Measurements from ENCODE around the gene SNX25. TPM values are rescaled to one million over a fixed set of nuclear protein-coding genes. Genes with fewer than 3 reads are reported as not detected.

SNX25 gene
- total and polyA plus RNA-seq, 2 experiments from 2014 or later, result 6.9 to 25.0 TPM

DNA sequence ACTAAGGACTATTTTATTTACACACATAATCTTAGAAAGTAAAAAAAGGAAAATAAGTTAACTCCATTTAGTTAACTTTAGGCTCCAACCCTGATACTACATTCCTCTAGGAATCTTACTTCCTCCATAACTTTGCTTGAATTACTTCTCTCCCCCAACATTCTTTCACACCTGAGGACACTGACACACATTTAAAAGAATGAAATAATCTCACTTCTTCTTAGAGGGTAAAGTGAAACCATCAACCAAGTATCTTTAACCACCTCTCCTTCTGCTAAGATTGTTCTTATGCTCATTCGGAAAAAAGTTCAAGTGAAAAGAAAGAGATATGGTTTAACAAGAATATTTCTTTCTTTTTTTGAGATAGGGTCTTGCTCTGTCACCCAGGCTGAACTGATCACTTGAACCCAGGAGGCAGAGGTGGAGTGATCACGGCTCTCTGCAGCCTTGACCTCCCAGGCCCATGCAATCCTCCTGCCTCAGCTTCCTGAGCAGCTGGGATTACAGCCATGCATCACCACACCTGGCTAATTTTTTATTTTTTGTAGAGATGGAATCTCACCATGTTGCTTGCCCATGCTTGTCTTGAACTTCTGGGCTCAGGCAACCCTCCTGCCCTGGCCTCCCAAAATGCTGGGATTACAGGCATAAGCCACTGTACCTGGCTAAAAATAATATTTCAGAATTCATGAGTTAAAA, 37.9 kb upstream of the SNX25 start:
- Histone ChIP-seq H3K4me1 (ENCODE audit: insufficient read depth) (peaks cover 16% of the 10 kb centered on the region; the same call in 1 of the 2 replicates), H3K4me2 (no peak overlapping the region), H3K4me3 (no peak overlapping the region), H3K27ac (ENCODE audit: low read depth) (peak overlapping the region; percentile 60; the same call in 1 of the 2 replicates), H3F3A (replicated peaks; ENCODE audit: low read depth) (no peaks in the 10 kb centered on the region), H2AFZ (no peak overlapping the region), H3K27me3 (ENCODE audit: insufficient read depth) (no peaks in the 10 kb centered on the region), H3K9me2 (ENCODE audit: insufficient read depth) (no peaks in the 10 kb centered on the region), H3K36me3 (ENCODE audit: insufficient read depth) (no peaks in the 10 kb centered on the region), H4K20me1 (replicated peaks; ENCODE audit: insufficient read depth) (no peaks in the 10 kb centered on the region), H3K79me2 (replicated peaks; ENCODE audit: insufficient read depth) (no peaks in the 10 kb centered on the region)
- Mint-ChIP-seq H3K27me3 (ENCODE audit: insufficient read depth, low read depth, poor library complexity) (peaks cover 4% of the 10 kb centered on the region), H3K27ac (peak overlapping the region; percentile 43), H3K36me3 (ENCODE audit: low read depth) (peaks cover 17% of the 10 kb centered on the region), H3K9me3 (no peaks in the 10 kb centered on the region), H3K4me1 (peaks cover 12% of the 10 kb centered on the region), H3K4me3 (no peak overlapping the region)
- DNase-seq (ENCODE audit: low spot score) (no peak), ATAC-seq (no peak)
- TF ChIP-seq NANOG (IDR thresholded peaks at IDR 0.05; ENCODE audit: borderline replicate concordance) (no peak), JUNB (IDR thresholded peaks at IDR 0.05; ENCODE audit: unreplicated experiment) (no peak), ZNF331 (CRISPR knock-in tag; IDR thresholded peaks at IDR 0.05; ENCODE audit: low read depth) (no peak), EZH2phosphoT487 (IDR thresholded peaks at IDR 0.05; ENCODE audit: unreplicated experiment) (no peak)
- TF ChIP-seq, protein P1, sequence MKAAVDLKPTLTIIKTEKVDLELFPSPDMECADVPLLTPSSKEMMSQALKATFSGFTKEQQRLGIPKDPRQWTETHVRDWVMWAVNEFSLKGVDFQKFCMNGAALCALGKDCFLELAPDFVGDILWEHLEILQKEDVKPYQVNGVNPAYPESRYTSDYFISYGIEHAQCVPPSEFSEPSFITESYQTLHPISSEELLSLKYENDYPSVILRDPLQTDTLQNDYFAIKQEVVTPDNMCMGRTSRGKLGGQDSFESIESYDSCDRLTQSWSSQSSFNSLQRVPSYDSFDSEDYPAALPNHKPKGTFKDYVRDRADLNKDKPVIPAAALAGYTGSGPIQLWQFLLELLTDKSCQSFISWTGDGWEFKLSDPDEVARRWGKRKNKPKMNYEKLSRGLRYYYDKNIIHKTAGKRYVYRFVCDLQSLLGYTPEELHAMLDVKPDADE (IDR thresholded peaks at IDR 0.05), result no peak

DNA sequence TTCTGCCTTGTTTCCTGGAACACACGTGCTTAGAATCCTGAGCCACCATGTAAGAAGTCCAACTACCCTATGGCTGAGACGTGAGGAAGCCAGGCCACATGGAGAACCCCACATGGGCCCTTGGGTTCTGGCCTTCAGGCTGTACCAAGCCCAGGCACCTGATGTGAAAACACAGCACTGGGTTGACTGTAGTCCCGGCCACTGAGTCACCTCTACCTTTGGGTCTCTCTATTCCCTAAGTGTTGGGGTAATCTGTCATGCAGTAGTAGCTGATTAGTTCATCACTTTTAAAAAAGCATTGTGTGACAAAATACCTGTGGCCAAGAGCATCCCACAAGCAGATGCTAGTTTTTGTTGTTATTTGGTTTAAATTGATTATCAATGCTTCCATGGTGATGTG, 29.9 kb upstream of the SNX25 start:
- DNase-seq (ENCODE audit: low spot score), result no peak
- Histone ChIP-seq H3K9me2 (ENCODE audit: insufficient read depth) (no peaks in the 10 kb centered on the region), H3K4me1 (ENCODE audit: insufficient read depth) (peaks cover 21% of the 10 kb centered on the region), H3F3A (replicated peaks; ENCODE audit: low read depth) (no peaks in the 10 kb centered on the region), H3K4me2 (no peak overlapping the region), H4K20me1 (replicated peaks; ENCODE audit: insufficient read depth) (no peaks in the 10 kb centered on the region), H3K36me3 (ENCODE audit: insufficient read depth) (no peaks in the 10 kb centered on the region), H3K79me2 (replicated peaks; ENCODE audit: insufficient read depth) (no peaks in the 10 kb centered on the region), H3K27me3 (ENCODE audit: insufficient read depth) (no peaks in the 10 kb centered on the region), H2AFZ (no peak overlapping the region), H3K4me3 (no peak overlapping the region), H3K27ac (ENCODE audit: low read depth) (no peak overlapping the region)
- Mint-ChIP-seq H3K4me3 (no peak overlapping the region), H3K36me3 (ENCODE audit: low read depth) (peaks cover 5% of the 10 kb centered on the region; the same call in 1 of the 3 replicates), H3K27me3 (ENCODE audit: insufficient read depth, low read depth, poor library complexity) (peaks cover 3% of the 10 kb centered on the region), H3K27ac (no peak overlapping the region), H3K4me1 (peaks cover 23% of the 10 kb centered on the region), H3K9me3 (no peaks in the 10 kb centered on the region)
- ATAC-seq, result no peak
- TF ChIP-seq JUNB (IDR thresholded peaks at IDR 0.05; ENCODE audit: unreplicated experiment), result no peak
- no peak for TF ChIP-seq EZH2phosphoT487 (IDR thresholded peaks at IDR 0.05; ENCODE audit: unreplicated experiment)
- no peak for TF ChIP-seq ZNF331 (CRISPR knock-in tag; IDR thresholded peaks at IDR 0.05; ENCODE audit: low read depth)
- no peak for TF ChIP-seq EZH2 (IDR thresholded peaks at IDR 0.05; ENCODE audit: low read depth, unreplicated experiment)
- TF ChIP-seq POLR2AphosphoS5 (IDR thresholded peaks at IDR 0.05; ENCODE audit: low read depth), result no peak
- TF ChIP-seq ZNF114 (CRISPR knock-in tag; IDR thresholded peaks at IDR 0.05), result no peak
- no peak for TF ChIP-seq NANOG (IDR thresholded peaks at IDR 0.05; ENCODE audit: borderline replicate concordance)
- TF ChIP-seq, protein P2, sequence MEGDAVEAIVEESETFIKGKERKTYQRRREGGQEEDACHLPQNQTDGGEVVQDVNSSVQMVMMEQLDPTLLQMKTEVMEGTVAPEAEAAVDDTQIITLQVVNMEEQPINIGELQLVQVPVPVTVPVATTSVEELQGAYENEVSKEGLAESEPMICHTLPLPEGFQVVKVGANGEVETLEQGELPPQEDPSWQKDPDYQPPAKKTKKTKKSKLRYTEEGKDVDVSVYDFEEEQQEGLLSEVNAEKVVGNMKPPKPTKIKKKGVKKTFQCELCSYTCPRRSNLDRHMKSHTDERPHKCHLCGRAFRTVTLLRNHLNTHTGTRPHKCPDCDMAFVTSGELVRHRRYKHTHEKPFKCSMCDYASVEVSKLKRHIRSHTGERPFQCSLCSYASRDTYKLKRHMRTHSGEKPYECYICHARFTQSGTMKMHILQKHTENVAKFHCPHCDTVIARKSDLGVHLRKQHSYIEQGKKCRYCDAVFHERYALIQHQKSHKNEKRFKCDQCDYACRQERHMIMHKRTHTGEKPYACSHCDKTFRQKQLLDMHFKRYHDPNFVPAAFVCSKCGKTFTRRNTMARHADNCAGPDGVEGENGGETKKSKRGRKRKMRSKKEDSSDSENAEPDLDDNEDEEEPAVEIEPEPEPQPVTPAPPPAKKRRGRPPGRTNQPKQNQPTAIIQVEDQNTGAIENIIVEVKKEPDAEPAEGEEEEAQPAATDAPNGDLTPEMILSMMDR (conservative IDR thresholded peaks at IDR 0.05; ENCODE audit: low read depth in 2 of 2), result no peak
- TF ChIP-seq STAT1 (IDR thresholded peaks at IDR 0.05; ENCODE audit: unreplicated experiment), result no peak
- no peak for TF ChIP-seq CREB1 (CRISPR knock-in tag; IDR thresholded peaks at IDR 0.05; ENCODE audit: low read depth)
- TF ChIP-seq, protein P1 (IDR thresholded peaks at IDR 0.05), result no peak

All from GM23338 (cell line).